NCI-H1105 treated with DMSO at 0.1 percent for 48 hours (cell line): ENCODE measurements around the gene PHC2.

Experiments
- DNase-seq: peaks from one replicate; lab custom pipeline; 2025; lab: John Stamatoyannopoulos, UW

PHC2 gene

GRCh38 chr1:33424205-33424604, 6.7 kb downstream of the PHC2 start:
- DNase-seq = no peak

GRCh38 chr1:33420870-33421775, 9.8 kb downstream of the PHC2 start:
- DNase-seq = no peak

DNA sequence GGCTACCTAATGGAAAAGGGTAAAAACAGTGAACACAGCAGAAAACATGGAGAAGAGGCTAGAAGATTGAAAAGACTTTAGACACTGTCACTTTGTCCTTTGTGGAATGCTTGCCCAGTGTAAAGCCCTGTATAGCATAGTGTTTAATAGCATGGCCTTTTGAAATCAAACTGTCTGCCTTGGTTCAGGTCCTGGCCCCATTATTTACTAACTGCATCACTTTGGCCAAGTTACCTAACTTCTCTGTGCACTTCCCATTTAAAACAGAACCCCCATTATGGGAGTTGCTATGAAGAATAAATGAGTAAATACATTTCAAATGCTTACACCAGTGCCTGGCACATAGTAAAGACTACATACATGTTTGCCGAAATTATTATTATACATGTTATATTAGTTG, 12.1 kb downstream of the PHC2 start:
- no peak for DNase-seq

GRCh38 chr1:33414879-33415278, 16.0 kb downstream of the PHC2 start:
- no peak for DNase-seq

DNA sequence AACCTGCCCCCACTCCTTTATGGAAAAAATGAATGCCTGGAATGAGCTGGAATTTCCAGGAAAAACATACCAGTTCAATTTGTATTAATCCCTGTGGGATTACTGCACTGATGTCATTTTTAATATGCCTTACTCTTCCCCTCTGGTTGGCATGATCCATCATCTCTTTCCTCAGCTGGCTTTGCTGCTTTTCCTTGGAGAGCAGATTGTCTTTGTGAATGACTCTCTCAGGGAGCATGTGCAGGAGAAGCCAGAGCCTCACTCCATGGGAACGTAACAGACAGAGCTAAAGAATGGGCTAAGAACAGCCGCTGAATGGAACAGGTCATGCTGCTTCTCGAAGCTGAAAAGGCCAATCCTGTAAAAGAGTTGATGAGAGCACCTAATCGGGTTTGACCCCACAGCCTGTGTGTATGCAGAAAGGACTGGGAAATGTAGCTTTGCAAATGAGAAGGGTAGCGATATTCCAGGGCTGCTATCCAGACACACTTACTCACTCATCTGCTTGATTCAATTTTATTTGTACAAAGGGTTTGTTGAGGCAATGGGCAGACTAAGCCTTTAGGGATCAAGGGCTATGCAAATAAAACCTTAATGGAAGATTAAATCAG, 20.7 kb downstream of the PHC2 start:
- DNase-seq = no peak

DNA sequence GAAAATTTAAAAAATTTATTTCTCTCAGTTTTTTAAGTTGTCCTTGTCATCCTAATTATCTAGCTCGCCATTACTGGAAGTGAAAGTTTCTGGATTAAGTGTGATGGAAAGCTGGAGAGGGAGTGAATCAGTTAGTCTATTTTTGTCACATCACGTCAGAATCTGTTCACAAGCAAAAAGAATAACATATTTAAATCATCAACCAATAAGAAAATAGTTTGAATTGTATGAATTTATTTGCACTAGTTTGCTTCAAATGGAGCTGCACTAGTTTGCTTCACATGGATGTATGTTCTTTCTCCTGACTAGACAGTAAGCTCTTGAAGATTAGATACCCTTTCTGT, 22.8 kb downstream of the PHC2 start:
- no peak for DNase-seq

DNA sequence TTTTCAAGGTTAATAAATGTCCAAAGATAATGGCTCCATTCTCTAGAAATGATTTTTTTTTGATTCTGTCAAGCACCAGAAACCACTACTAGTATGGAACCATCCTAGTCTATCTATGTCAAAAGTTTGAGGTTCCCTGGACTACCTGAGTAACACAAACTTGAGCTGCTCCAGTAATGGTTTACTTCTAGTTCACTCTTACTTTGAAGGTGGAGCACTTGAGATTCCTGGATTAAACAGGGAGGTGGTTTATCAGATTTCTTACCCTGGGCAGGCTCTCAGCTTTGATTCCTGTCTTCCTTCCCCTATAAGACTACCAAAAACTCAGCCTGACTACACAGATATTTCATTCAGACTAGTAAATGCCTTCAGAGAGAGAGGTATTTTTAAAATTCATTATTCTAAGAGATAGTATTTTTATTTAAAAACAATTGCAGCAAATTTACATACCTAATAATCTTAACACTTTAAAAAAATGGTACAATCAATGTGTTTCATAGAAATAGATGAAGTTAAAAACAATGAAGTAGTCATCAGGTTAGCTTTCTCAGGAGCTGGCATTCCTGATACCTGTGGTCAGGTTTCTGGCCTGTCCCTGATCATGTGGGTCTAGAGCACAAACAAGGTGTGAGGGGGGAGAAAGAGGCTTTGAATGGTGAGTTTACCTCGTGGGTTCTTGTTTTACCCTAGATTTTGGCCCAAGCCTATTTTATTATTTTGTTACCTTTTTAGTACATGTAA, 23.4 kb downstream of the PHC2 start:
- no peak for DNase-seq

- DNase-seq = no peak
Observed at GRCh38 chr1:33402206-33402605, 28.7 kb downstream of the PHC2 start.

DNA sequence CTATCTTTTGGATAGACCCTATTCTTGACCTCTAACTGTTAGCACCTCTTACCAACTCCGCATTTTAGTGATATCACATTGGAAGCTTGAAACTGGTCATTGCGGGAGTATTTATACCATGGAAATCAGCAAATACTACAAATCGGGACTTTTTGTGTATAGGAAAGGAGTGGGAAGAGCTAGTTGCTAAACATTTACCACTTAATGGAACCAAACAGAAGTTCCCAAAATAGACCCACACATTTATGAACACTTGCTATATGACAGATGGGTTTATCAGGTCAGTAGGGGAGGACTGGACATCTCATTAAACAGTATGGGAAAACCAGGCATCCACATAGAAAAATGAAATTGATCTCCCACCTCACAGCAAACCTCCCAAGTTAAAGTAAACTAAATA, 29.4 kb downstream of the PHC2 start:
- DNase-seq = no peak

DNA sequence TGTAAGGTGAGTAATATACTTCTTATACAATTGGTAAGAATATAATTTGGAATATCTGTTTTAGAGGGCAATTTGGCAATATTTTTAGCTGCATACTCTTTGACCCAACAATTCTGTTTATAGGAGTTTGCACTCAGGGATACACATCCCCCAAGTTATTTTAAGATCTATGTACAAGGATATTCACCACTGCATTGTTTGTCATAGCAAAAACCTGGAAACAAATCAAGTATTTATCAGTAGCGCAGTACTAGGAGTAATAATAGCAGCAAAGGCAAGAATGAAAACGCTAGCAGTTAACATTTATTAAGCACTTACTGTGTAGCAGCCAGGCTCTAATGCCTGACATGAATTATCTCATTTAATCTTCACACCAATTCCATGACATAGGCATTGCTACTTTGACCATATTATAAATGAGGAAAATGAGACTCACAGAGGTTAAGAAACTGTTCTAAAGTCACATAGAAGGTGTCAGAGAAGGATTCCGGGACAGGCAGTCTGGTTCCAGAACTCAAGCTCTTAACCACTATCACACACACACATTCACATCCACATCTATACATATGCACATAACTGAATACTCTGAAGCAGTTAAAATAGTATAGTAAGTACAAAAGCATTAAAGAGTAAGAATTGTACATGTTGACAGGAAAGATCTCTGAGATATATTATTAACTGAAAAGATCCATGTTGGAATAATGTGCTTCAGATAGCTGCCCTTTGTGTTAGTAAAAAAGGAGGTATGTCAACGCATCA, 30.6 kb downstream of the PHC2 start:
- DNase-seq = no peak

DNA sequence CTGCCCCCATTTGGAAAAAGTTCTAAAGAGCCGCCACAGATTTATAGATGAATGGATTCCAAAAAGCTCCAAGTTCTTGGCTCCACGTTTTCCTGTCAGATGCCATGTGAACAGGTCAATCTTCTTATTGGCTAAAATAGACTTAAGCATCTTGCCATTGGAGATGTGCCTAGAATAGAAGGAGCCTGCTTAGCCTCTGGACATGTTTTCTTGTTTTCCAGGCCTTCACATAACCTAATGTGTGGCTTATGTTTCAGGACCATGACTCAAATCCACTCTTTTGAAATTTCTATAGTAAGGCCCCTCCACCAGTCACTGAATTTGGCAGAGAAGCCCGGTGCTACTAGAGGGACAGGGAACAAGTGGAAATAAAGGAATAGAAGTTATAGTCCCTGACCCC, 31.5 kb downstream of the PHC2 start:
- no peak for DNase-seq

DNA sequence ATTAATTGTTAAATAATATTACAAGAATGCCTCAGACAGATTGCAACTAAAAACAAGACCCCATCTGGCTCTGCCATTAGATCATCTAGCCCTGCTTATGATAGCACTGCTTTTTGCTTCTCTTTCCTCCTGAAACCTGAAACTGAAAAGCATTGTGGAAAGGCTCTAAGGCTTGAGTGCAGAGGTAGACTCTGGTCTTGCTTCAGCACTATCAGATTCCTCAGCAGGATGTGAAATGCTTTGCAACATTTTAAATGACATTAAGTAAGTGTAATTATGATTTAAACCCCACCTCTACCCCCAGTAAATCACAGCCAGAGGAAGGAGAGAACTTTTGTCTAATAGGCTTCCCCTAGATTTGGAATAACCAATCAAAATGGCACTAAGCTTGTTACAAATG, 32.9 kb downstream of the PHC2 start:
- no peak for DNase-seq

- no peak for DNase-seq
Observed at GRCh38 chr1:33397125-33397506, 33.8 kb downstream of the PHC2 start.

GRCh38 chr1:33396188-33397124, 34.4 kb downstream of the PHC2 start:
- DNase-seq = no peak

- DNase-seq = no peak
Observed at GRCh38 chr1:33394770-33395169, 36.1 kb downstream of the PHC2 start.

- no peak for DNase-seq
Observed at GRCh38 chr1:33393991-33394390, 36.9 kb downstream of the PHC2 start.

DNA sequence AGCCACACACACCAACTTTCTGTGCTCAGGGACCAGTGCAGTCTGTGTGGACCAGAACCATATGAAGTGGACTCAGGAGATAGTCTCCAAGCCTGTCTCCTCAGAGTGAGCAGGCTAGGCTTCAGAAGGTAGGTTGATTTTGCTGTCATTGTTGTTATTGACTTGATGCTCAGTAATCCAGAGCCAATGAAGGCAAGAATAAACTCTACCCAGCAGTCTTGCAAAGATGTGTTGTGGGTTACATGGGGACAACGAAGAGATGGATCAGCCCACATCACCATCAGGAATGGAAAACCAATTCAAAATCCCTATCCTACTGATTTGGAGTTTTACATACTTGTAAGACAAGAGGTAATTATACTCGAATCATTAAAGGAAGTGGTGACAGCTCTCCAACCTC, 37.4 kb downstream of the PHC2 start:
- DNase-seq = no peak

DNA sequence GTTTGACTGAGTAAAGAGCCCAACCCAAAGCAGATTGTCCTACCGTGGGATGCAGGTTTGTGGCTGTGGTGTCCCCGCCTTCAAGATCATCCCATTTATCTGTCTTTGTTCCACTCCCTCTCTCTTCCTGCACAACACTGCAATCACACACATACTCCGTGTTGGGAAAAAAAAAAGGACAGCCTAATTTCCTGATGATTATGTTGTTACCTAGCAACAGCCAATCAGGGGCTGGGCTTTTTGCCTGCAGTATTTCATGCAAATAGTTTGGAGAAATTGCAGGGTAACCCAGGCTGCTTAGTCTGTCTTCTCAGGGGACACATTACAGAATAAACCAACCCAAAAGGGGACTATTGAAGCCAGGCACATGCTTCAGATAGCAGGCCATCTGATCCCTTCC, 38.3 kb downstream of the PHC2 start:
- peak; percentile 59 for DNase-seq

GRCh38 chr1:33392206-33392605, 38.7 kb downstream of the PHC2 start:
- DNase-seq = no peak

- no peak for DNase-seq
Observed at GRCh38 chr1:33391343-33392078, 39.4 kb downstream of the PHC2 start.

- DNase-seq = no peak
Observed at GRCh38 chr1:33390542-33390941, 40.4 kb downstream of the PHC2 start.
